ENCODE data around the gene CRISPLD2.
"Not testable (repeated sequence)": the region's sequence is repeated elsewhere in the genome, so short reads cannot be mapped to it uniquely, and the experiment has no call there.

Gene CRISPLD2

GRCh38 chr16:84860383-84860782, 40.6 kb downstream of the CRISPLD2 start:
- Mint-ChIP-seq H3K4me3 (no peak overlapping the region), H3K4me1 (no peaks in the 10 kb centered on the region), H3K9me3 (peaks cover 12% of the 10 kb centered on the region), H3K27me3 (peaks cover 18% of the 10 kb centered on the region), H3K27ac (no peak overlapping the region), H3K36me3 (no peaks in the 10 kb centered on the region)
- no peak for DNase-seq
- CTCF ChIA-PET = no interaction called here

- Mint-ChIP-seq H3K27me3 (peaks cover 18% of the 10 kb centered on the region), H3K4me1 (no peaks in the 10 kb centered on the region), H3K4me3 (no peak overlapping the region), H3K9me3 (peaks cover 12% of the 10 kb centered on the region), H3K27ac (no peak overlapping the region), H3K36me3 (no peaks in the 10 kb centered on the region)
- CTCF ChIA-PET = no interaction called here
- no peak for DNase-seq
These were observed 41.9 kb downstream of the CRISPLD2 start for GRCh38 chr16:84861671-84862070.

- Mint-ChIP-seq H3K4me3 (no peak overlapping the region), H3K4me1 (no peaks in the 10 kb centered on the region), H3K9me3 (peaks cover 10% of the 10 kb centered on the region), H3K27me3 (peaks cover 19% of the 10 kb centered on the region), H3K36me3 (no peaks in the 10 kb centered on the region), H3K27ac (no peak overlapping the region)
- DNase-seq = no peak
- CTCF ChIA-PET = no interaction called here
These were observed 43.2 kb downstream of the CRISPLD2 start for GRCh38 chr16:84862804-84863480.

GRCh38 chr16:84863481-84863814, 43.7 kb downstream of the CRISPLD2 start:
- H3K9me3 Mint-ChIP-seq = peaks cover 10% of the 10 kb centered on the region
- DNase-seq = no peak
- H3K27ac Mint-ChIP-seq = no peak overlapping the region
- CTCF ChIA-PET = no interaction called here
- H3K4me1 Mint-ChIP-seq = no peaks in the 10 kb centered on the region
- peaks cover 19% of the 10 kb centered on the region for H3K27me3 Mint-ChIP-seq
- H3K4me3 Mint-ChIP-seq = no peak overlapping the region
- no peaks in the 10 kb centered on the region for H3K36me3 Mint-ChIP-seq

- CTCF ChIA-PET = interaction anchor here (0.6 kb wide), 1 partner anchor 110 kb away, joined by 4 read pairs; no protein-coding TSS in a partner anchor
- H3K4me1 Mint-ChIP-seq = no peaks in the 10 kb centered on the region
- H3K36me3 Mint-ChIP-seq = no peaks in the 10 kb centered on the region
- H3K27ac Mint-ChIP-seq = no peak overlapping the region
- no peak for DNase-seq
- peaks cover 10% of the 10 kb centered on the region for H3K9me3 Mint-ChIP-seq
- H3K4me3 Mint-ChIP-seq = no peak overlapping the region
- peaks cover 19% of the 10 kb centered on the region for H3K27me3 Mint-ChIP-seq
These were observed 44.7 kb downstream of the CRISPLD2 start for GRCh38 chr16:84864326-84864955.

GRCh38 chr16:84867696-84868095, 47.9 kb downstream of the CRISPLD2 start:
- H3K27ac Mint-ChIP-seq = no peak overlapping the region
- peaks cover 16% of the 10 kb centered on the region for H3K27me3 Mint-ChIP-seq
- H3K36me3 Mint-ChIP-seq = no peaks in the 10 kb centered on the region
- H3K9me3 Mint-ChIP-seq = no peaks in the 10 kb centered on the region
- H3K4me3 Mint-ChIP-seq = no peak overlapping the region
- CTCF ChIA-PET = no interaction called here
- no peak for DNase-seq
- no peaks in the 10 kb centered on the region for H3K4me1 Mint-ChIP-seq

- Mint-ChIP-seq H3K27me3 (peaks cover 19% of the 10 kb centered on the region), H3K9me3 (no peaks in the 10 kb centered on the region), H3K4me3 (no peak overlapping the region), H3K27ac (no peak overlapping the region), H3K36me3 (no peaks in the 10 kb centered on the region), H3K4me1 (no peaks in the 10 kb centered on the region)
- CTCF ChIA-PET = no interaction called here
- no peak for DNase-seq
These were observed 48.5 kb downstream of the CRISPLD2 start for GRCh38 chr16:84868328-84868727.

- no peak for DNase-seq
- Mint-ChIP-seq H3K4me3 (no peak overlapping the region), H3K9me3 (no peaks in the 10 kb centered on the region), H3K36me3 (no peaks in the 10 kb centered on the region), H3K4me1 (no peaks in the 10 kb centered on the region), H3K27ac (no peak overlapping the region), H3K27me3 (peaks cover 13% of the 10 kb centered on the region)
- CTCF ChIA-PET = no interaction called here
These were observed 49.2 kb downstream of the CRISPLD2 start for GRCh38 chr16:84868829-84869472.

- CTCF ChIA-PET = no interaction called here
- DNase-seq = no peak
- no peak overlapping the region for H3K27ac Mint-ChIP-seq
- H3K27me3 Mint-ChIP-seq = peaks cover 12% of the 10 kb centered on the region
- H3K4me1 Mint-ChIP-seq = no peaks in the 10 kb centered on the region
- no peaks in the 10 kb centered on the region for H3K9me3 Mint-ChIP-seq
- no peak overlapping the region for H3K4me3 Mint-ChIP-seq
- no peaks in the 10 kb centered on the region for H3K36me3 Mint-ChIP-seq
These were observed 49.7 kb downstream of the CRISPLD2 start for GRCh38 chr16:84869473-84869845.

GRCh38 chr16:84872971-84873370, 53.2 kb downstream of the CRISPLD2 start:
- H3K4me1 Mint-ChIP-seq, DNase-seq, H3K27ac Mint-ChIP-seq, H3K27me3 Mint-ChIP-seq, H3K4me3 Mint-ChIP-seq, H3K36me3 Mint-ChIP-seq, H3K9me3 Mint-ChIP-seq, CTCF ChIA-PET: not testable (repeated sequence)

- H3K4me3 Mint-ChIP-seq = no peak overlapping the region
- no peaks in the 10 kb centered on the region for H3K4me1 Mint-ChIP-seq
- H3K27me3 Mint-ChIP-seq = peaks cover 4% of the 10 kb centered on the region
- no peaks in the 10 kb centered on the region for H3K36me3 Mint-ChIP-seq
- H3K27ac Mint-ChIP-seq = no peak overlapping the region
- DNase-seq = no peak
- no peaks in the 10 kb centered on the region for H3K9me3 Mint-ChIP-seq
- CTCF ChIA-PET = no interaction called here
These were observed 54.2 kb downstream of the CRISPLD2 start for GRCh38 chr16:84874004-84874435.

GRCh38 chr16:84874553-84874952, 54.8 kb downstream of the CRISPLD2 start:
- H3K4me3 Mint-ChIP-seq = no peak overlapping the region
- CTCF ChIA-PET = interaction anchor here (0.6 kb wide), 1 partner anchor 214 kb away, joined by 3 read pairs; no protein-coding TSS in a partner anchor
- peaks cover 5% of the 10 kb centered on the region for H3K27me3 Mint-ChIP-seq
- H3K9me3 Mint-ChIP-seq = no peaks in the 10 kb centered on the region
- no peaks in the 10 kb centered on the region for H3K4me1 Mint-ChIP-seq
- no peak overlapping the region for H3K27ac Mint-ChIP-seq
- H3K36me3 Mint-ChIP-seq = no peaks in the 10 kb centered on the region
- no peak for DNase-seq

- Mint-ChIP-seq H3K4me3 (no peak overlapping the region), H3K9me3 (no peaks in the 10 kb centered on the region), H3K27ac (no peak overlapping the region), H3K4me1 (no peaks in the 10 kb centered on the region), H3K27me3 (peaks cover 7% of the 10 kb centered on the region), H3K36me3 (no peaks in the 10 kb centered on the region)
- no peak for DNase-seq
- CTCF ChIA-PET = interaction anchor here (0.6 kb wide), 1 partner anchor 214 kb away, joined by 3 read pairs; no protein-coding TSS in a partner anchor
These were observed 55.2 kb downstream of the CRISPLD2 start for GRCh38 chr16:84874983-84875382.

GRCh38 chr16:84875846-84876245, 56.1 kb downstream of the CRISPLD2 start:
- H3K27ac Mint-ChIP-seq = no peak overlapping the region
- CTCF ChIA-PET = no interaction called here
- peaks cover 7% of the 10 kb centered on the region for H3K27me3 Mint-ChIP-seq
- H3K9me3 Mint-ChIP-seq = no peaks in the 10 kb centered on the region
- no peaks in the 10 kb centered on the region for H3K36me3 Mint-ChIP-seq
- H3K4me3 Mint-ChIP-seq = no peak overlapping the region
- no peak for DNase-seq
- no peaks in the 10 kb centered on the region for H3K4me1 Mint-ChIP-seq

Data from activated naive CD4-positive, alpha-beta T cell treated with anti-CD3 and anti-CD28 coated beads, Interleukin-2, amount 10 ng/mL, durations not matched to agents 7 days and 5 days (primary cell).